Measurements from ENCODE around the gene KDM6A.

- TF ChIP-seq EZH2 (IDR thresholded peaks at IDR 0.05; ENCODE audit: borderline replicate concordance, insufficient read depth, low read depth, low read length, poor library complexity, severe bottlenecking) (no peak), CTCF (IDR thresholded peaks at IDR 0.05) (no peak)
These were observed 90.0 kb downstream of the KDM6A start for GRCh38 chrX:44962944-44963343.

Data from B cell (primary cell).